GM18870 (cell line): ENCODE results near the gene PARL.
"Not testable (repeated sequence)": the region's sequence is repeated elsewhere in the genome, so short reads cannot be mapped to it uniquely, and the experiment has no call there.

ENCODE experiments used
- ATAC-seq: cut with Tn5 transposase; IDR thresholded peaks from one replicate; pipeline ENCODE4 v1.9.1; 2021; ENCODE audit warnings: moderate library complexity; ENCODE audit not compliant: unreplicated experiment

Gene PARL

DNA sequence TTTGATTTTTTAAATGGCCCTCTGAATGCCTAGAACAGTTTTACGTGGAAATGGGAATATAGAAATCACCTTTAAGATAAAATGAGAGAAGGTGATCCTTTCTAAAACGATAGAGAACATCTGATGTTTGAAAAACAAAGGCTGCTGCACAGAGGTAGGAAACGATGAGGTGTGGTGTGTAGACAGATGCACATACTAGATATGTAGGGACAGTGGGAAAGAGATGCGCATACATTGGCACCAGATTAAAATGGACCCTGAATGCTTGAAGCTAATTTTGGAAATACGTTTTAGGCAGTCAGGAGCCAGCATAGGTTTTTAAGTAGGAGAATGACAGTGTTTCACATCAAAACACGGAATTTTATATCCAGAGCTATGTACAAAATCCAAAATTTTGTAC is 88.3 kb downstream of the PARL start:
- ATAC-seq = no peak

DNA sequence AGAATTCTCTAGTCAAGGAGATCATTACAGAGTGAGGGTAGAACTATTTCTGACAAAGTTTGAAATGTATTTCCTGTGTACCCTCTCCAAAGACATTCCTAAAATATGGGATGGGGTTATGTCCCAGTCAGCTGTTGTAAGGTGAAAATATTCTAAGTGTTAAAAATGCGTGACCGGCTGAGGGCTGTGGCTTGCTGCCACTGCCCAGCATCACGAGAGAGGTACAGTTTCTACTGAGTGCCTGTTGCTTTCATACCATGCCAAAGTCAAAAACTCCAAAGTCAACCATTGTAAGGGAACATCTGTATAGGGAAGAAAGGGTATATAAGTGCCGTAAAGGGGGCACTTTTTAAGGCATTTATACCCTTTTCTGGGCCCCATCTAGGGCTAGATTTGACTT is 90.2 kb downstream of the PARL start:
- no peak for ATAC-seq

DNA sequence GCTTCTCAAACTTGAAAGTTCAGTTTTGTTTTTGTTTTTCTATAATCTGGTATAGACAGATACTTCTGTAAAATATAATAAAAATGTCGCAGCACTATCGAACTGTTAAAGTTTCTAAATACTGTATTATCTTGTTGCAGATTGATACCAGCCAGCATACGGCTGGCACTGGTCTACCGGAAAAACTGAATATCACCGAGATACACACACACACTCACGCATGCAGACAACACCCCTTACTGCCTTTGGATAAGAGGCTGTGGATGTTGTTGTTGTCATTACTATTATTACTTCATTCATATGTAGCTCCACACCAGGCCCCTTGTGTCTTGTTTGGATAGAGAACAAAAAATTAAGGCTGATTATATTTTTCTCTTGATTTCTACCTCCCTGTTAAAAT is 91.7 kb downstream of the PARL start:
- ATAC-seq = no peak

DNA sequence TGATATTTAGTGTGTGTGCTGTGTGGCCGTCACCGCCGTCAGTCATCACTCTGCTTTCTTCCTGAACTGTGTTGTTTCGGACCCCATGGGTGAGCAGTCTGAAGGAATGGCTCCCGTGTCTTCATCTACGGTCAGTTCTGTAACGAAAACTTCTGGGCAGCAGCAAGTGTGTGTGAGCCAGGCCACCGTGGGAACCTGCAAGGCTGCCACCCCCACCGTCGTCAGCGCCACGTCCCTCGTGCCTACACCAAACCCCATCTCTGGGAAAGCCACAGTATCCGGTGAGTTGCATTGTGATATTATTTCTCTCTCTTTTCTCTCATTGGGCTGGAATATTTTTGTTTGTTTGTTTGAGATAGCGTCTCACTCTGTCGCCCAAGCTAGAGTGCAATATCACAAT is 94.0 kb downstream of the PARL start:
- no peak for ATAC-seq

DNA sequence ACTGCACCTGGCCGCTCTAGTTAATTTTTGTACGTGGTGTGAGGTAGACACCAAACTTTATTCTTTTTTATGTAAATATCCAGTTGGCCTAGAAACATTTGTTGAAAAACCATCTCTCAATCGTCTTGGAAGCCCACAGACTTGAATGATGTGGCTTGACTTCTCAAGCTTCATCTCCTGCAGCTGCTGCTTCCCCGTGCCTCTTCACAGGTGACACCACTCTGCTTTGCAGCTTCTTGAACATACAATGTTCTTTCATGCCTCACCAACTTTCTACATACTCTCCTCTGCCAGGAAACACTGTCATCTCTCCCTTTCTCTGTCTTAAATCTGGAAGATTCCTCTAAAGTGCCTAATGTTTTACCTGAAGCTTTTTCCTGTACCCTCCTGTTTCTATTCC is 94.9 kb downstream of the PARL start:
- no peak for ATAC-seq

DNA sequence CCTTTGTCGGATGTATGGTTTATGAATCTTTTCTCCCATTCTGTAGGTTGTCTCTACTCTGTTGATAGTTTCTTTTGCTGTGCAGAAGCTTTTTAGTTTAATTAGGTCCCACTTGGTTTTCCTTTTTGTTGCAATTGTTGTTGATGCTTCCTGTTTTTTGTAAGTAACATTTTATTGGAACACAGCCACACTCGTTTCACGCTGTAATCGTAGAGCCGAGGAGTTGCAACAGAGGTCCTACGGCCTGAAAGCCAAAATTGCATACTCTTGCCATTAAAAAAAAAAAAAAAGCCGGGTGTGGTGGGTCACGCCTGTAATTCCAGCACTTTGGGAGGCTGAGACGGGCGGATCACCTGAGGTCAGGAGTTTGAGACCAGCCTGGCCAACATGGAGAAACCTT is 100.2 kb downstream of the PARL start:
- ATAC-seq = not testable (repeated sequence)

DNA sequence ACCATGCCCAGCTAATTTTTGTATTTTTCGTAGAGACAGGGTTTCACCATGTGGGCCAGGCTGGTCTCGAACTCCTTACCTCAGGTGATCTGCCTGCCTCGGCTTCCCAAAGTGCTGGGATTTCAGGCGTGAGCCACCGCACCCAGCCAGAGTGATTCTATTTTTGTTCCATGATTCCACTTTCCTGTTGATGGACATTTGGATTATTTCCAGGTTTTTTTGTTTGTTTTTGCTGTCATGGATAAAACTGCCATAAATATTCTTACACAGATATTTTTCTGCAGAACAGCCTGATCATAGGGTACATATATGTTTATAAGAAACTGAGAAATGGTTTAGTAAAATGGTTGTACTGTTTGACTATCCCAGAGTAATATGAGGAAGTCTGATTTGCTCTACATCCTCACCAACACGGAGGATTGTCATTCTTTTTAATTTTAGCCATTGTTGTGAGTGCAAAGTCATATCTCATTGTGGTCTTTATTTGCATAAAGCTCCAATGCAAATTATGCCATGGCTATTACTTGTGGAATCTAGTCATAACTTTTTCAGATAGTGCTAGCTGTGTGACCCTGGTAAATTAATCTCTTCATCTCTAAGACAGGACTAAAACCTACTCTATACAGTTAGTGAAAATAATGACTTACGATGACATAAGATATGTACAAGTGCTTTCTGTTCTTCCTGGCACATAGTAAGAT is 102.0 kb downstream of the PARL start:
- no peak for ATAC-seq

DNA sequence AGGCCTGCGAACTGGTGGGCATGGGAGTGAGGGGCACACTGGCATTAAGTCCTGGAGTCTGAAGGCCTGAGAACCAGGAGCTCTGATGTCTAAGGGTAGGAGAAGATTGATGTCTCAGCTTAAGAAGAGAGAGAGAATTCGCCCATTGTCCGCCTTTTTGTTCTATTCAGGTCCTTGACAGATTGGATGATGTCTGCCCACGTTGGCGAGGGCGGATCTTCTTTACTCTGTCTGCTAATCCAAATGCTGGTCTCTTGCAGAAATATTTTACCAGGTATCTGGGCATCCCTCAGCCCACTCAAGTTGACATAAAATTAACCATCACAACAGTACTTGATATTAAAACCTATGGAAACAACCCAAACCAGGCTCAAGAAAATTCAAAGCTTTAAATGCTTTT is 103.4 kb downstream of the PARL start:
- no peak for ATAC-seq

DNA sequence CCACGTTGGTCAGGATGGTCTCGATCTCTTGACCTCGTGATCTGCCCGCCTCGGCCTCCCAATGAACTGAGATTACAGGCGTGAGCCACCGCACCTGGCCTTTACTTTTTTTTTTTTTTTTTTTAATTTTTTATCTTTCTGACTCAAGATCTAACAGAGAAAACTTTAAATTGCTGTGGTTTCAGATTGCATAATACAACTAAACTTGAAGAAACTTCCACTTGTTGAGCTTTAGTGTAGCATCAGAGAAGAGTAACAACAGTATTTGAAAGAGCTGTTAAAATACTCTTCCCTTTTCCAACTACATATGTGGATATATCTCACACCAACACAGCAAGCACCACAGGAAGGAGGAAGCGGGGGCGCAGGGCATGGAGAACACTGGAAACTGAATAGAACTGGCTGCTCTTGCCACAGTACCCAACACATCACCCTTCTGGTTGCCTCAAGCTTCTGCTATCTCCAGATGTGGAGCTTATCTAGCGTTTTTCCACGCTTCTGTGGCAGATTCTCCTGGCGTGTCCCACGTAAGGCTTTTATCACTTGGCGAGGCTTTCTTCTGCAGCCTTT is 104.7 kb downstream of the PARL start:
- ATAC-seq = no peak
